Subcutaneous preadipocyte (primary cell): ENCODE data around the gene FMR1NB. TPM values are rescaled to one million over a fixed set of nuclear protein-coding genes. Genes with fewer than 3 reads are reported as not detected.

Experiments used
- small RNA-seq: library from RNA; depleted of rRNA; stranded (forward); fragments of <200 nt; gene quantifications from one replicate; pipeline ENCODE3, GENCODE V24; 2012
- total RNA-seq: library from RNA; depleted of rRNA; stranded (reverse); fragments of >200 nt; gene quantifications from 2 replicates; pipeline ENCODE4 v1.2.3, GENCODE V29; 2012

Gene FMR1NB
- total RNA-seq: not detected in 2 replicates

DNA sequence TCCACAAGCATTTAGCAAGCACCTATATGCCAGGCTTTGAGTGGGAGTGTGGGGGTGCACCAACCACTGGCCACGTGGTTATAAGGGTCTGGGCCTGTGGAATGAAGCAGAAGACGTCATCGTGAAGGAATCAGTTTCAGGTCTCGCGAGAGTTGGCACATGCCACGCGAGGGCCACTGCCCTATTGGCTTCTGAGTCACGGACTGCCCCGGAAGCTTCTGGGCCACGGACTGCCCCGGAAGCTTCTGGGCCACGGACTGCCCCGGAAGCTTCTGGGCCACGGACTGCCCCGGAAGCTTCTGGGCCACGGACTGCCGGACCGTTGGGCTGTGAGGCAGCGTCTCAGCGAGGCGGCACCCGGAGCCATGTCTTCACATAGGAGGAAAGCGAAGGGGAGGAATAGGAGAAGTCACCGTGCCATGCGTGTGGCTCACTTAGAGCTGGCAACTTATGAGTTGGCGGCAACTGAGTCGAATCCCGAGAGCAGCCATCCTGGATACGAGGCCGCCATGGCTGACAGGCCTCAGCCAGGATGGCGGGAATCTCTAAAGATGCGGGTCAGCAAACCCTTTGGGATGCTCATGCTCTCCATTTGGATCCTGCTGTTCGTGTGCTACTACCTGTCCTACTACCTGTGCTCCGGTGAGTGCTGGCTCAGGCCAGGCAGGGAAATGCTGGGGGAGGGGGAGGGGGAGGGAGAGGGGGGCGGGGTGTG, at the start of gene FMR1NB:
Gene FMR1NB (plus strand): TSS at position 300 of the 715 bp plus-strand sequence. CDS start 66 bp downstream, at position 366.

Small RNAs within 50 kb of the gene (small RNA-seq; reads per million reads assigned to genes)
- gene RNA5SP524: not detected

Other genes with a start within 250 kb of the FMR1NB start
- 20.6 and 23.1 TPM in 2 replicates for gene FMR1, start 69.4 kb upstream of the FMR1NB start, total RNA-seq